ENCODE measurements around the gene PHTF2.

The PHTF2 gene

GRCh38 chr7:77802557-77803405 lies 4.2 kb downstream of the PHTF2 start:
- TF ChIP-seq CTCF (IDR thresholded peaks at IDR 0.05; ENCODE audit: insufficient read depth, low read length, missing control alignments), result no peak
- H3K4me3 ChIP-seq (ENCODE audit: low read depth, low read length), result no peak overlapping the region
- POLR2A ChIA-PET, result interaction anchor here (0.6 kb wide), 1 partner anchor 144 kb away, joined by 3 read pairs; no protein-coding TSS in a partner anchor
- CTCF ChIA-PET, result interaction anchor here (1.0 kb wide), 1 partner anchor 151 kb away, joined by 3 read pairs; no protein-coding TSS in a partner anchor
- DNase-seq (ENCODE audit: low read depth, low spot score), result no peak

GRCh38 chr7:77806425-77806824 lies 7.9 kb downstream of the PHTF2 start:
- H3K4me3 ChIP-seq (ENCODE audit: low read depth, low read length), result no peak overlapping the region
- CTCF ChIA-PET, result no interaction called here
- POLR2A ChIA-PET, result no interaction called here
- no peak for DNase-seq (ENCODE audit: low read depth, low spot score)
- no peak for TF ChIP-seq CTCF (IDR thresholded peaks at IDR 0.05; ENCODE audit: insufficient read depth, low read length, missing control alignments)

- no peak overlapping the region for H3K4me3 ChIP-seq (ENCODE audit: low read depth, low read length)
- ChIA-PET POLR2A (no interaction called here), CTCF (no interaction called here)
- no peak for TF ChIP-seq CTCF (IDR thresholded peaks at IDR 0.05; ENCODE audit: insufficient read depth, low read length, missing control alignments)
- DNase-seq (ENCODE audit: low read depth, low spot score), result no peak
These were observed 9.9 kb downstream of the PHTF2 start for GRCh38 chr7:77808517-77808916.

- POLR2A ChIA-PET, result interaction anchor here (0.7 kb wide), 1 partner anchor 23 kb away, joined by 7 read pairs; no protein-coding TSS in a partner anchor
These were observed 13.1 kb downstream of the PHTF2 start for GRCh38 chr7:77811516-77812289.

GRCh38 chr7:77812290-77812685 lies 13.7 kb downstream of the PHTF2 start:
- POLR2A ChIA-PET, result interaction anchor here (0.7 kb wide), 1 partner anchor 22 kb away, joined by 7 read pairs; no protein-coding TSS in a partner anchor
- CTCF ChIA-PET, result interaction anchor here (0.8 to 1.0 kb wide), 2 partner anchors 13 to 161 kb away, joined by 4 to 6 read pairs; partner anchors contain the start of genes PHTF2 and TMEM60
- H3K4me3 ChIP-seq (ENCODE audit: low read depth, low read length), result no peak overlapping the region

More at GRCh38 chr7:77811516-77812289, 13.1 kb downstream of the PHTF2 start:
- DNase-seq (ENCODE audit: low read depth, low spot score), result no peak
- CTCF ChIA-PET, result interaction anchor here (0.8 to 1.0 kb wide), 2 partner anchors 13 to 160 kb away, joined by 4 to 6 read pairs; partner anchors contain the start of genes PHTF2 and TMEM60
- no peak for TF ChIP-seq CTCF (IDR thresholded peaks at IDR 0.05; ENCODE audit: insufficient read depth, low read length, missing control alignments)
- no peak overlapping the region for H3K4me3 ChIP-seq (ENCODE audit: low read depth, low read length)

More at GRCh38 chr7:77812290-77812685, 13.7 kb downstream of the PHTF2 start:
- TF ChIP-seq CTCF (IDR thresholded peaks at IDR 0.05; ENCODE audit: insufficient read depth, low read length, missing control alignments), result no peak
- peak; percentile 81 for DNase-seq (ENCODE audit: low read depth, low spot score)
